ENCODE data around the gene RABL3.

- TF ChIP-seq, protein P1, sequence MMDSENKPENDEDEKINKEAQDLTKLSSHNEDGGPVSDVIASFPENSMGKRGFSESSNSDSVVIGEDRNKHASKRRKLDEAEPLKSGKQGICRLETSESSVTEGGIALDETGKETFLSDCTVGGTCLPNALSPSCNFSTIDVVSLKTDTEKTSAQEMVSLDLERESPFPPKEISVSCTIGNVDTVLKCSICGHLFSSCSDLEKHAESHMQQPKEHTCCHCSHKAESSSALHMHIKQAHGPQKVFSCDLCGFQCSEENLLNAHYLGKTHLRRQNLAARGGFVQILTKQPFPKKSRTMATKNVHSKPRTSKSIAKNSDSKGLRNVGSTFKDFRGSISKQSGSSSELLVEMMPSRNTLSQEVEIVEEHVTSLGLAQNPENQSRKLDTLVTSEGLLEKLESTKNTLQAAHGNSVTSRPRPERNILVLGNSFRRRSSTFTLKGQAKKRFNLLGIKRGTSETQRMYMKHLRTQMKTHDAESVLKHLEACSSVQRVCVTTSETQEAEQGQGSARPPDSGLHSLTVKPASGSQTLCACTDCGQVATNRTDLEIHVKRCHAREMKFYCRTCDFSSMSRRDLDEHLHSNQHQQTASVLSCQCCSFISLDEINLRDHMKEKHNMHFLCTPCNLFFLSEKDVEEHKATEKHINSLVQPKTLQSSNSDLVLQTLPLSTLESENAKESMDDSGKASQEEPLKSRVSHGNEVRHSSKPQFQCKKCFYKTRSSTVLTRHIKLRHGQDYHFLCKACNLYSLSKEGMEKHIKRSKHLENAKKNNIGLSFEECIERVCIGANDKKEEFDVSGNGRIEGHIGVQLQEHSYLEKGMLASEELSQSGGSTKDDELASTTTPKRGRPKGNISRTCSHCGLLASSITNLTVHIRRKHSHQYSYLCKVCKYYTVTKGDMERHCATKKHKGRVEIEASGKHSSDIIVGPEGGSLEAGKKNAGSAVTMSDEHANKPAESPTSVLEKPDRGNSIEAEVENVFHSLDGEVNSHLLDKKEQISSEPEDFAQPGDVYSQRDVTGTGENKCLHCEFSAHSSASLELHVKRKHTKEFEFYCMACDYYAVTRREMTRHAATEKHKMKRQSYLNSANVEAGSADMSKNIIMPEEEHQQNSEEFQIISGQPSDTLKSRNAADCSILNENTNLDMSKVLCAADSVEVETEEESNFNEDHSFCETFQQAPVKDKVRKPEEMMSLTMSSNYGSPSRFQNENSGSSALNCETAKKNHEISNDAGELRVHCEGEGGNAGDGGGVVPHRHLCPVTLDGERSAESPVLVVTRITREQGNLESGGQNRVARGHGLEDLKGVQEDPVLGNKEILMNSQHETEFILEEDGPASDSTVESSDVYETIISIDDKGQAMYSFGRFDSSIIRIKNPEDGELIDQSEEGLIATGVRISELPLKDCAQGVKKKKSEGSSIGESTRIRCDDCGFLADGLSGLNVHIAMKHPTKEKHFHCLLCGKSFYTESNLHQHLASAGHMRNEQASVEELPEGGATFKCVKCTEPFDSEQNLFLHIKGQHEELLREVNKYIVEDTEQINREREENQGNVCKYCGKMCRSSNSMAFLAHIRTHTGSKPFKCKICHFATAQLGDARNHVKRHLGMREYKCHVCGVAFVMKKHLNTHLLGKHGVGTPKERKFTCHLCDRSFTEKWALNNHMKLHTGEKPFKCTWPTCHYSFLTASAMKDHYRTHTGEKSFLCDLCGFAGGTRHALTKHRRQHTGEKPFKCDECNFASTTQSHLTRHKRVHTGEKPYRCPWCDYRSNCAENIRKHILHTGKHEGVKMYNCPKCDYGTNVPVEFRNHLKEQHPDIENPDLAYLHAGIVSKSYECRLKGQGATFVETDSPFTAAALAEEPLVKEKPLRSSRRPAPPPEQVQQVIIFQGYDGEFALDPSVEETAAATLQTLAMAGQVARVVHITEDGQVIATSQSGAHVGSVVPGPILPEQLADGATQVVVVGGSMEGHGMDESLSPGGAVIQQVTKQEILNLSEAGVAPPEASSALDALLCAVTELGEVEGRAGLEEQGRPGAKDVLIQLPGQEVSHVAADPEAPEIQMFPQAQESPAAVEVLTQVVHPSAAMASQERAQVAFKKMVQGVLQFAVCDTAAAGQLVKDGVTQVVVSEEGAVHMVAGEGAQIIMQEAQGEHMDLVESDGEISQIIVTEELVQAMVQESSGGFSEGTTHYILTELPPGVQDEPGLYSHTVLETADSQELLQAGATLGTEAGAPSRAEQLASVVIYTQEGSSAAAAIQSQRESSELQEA (CRISPR knock-in tag; IDR thresholded peaks at IDR 0.05; ENCODE audit: not compliant biosample characterization): no peak
- TF ChIP-seq ZSCAN22 (CRISPR knock-in tag; IDR thresholded peaks at IDR 0.05): no peak
- no peak for TF ChIP-seq ZFP41 (CRISPR knock-in tag; IDR thresholded peaks at IDR 0.05; ENCODE audit: borderline replicate concordance)
- TF ChIP-seq POLR2A (IDR thresholded peaks at IDR 0.05; ENCODE audit: insufficient read depth in 1 of 2, low read depth in 2 of 2, low read length in 2 of 2): no peak
- TF ChIP-seq JUND (CRISPR knock-in tag; IDR thresholded peaks at IDR 0.05): no peak
- no peak for TF ChIP-seq CHD2 (IDR thresholded peaks at IDR 0.05; ENCODE audit: low read depth, low read length)
Observed at GRCh38 chr3:120693439-120694171, 48.7 kb downstream of the RABL3 start.

Measured in HepG2 (cell line).